Measurements from ENCODE around the gene GDPD5. TPM values are rescaled to one million over a fixed set of nuclear protein-coding genes. Genes with fewer than 3 reads are reported as not detected.
A peak's percentile ranks its signal among the peaks of the same experiment; 100 is the strongest.

The GDPD5 gene
- total and polyA plus RNA-seq, 11 donors: 2.0 to 12.5 (median 4.9) TPM

GRCh38 chr11:75441804-75442132, 84.0 kb downstream of the GDPD5 start:
- ATAC-seq (peak; percentile 30 to 82 (median 62)), DNase-seq (peak in 3 of 5 donors; percentile 47 to 65 (median 57))
- intact Hi-C loops (cut with DNase I): loop anchor here in 3 of 10 donors (10.0 kb wide), 1 partner anchor 47 kb away; the partner anchor contains the start of gene RPS3 (in 3 of the 3)

DNA sequence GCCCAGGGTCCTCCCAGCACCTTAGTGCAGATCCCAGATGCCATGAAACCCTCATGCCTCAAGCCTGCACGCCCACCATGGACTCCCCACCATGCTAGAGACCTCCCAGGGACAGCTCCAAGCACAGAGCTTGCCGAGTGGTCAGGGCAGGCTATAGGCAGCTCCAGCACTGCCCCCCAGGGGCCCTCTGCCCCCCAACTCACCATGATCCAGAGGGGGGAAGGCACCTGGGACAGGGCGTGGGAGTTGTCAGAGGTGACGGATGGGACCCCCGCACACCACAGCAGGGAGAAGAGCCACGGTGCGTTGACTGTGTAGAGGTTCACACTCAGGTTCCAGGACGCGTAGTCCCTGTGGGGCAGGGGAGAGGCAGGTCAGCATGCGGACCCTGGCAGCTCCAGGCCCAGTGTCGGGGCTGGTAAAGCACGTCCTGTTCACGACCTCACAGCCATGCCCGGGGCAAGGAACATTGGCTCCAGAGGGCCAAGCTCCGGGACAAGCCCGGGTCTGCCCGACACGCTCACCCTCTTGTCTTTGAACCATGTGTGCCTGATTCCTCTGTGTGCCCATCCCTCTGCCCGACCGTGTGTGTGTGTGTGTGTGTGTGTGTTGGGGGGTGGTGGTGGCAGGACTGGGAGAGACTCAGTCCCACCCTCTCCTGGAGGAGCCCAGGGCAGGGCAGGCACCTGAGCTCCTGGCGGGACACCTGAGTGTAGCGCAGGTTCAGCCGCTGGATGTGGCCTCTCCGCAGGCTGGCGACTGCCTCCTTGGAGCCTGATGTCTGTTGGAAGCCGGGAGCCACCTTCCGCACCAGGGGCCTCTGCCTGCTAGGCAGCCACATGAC, 84.6 kb downstream of the GDPD5 start:
- peak in 1 of 4 donors; percentile 4 for ATAC-seq
- Histone ChIP-seq H3K36me3 (peaks cover 0 to 2% (median 0%) of the 10 kb centered on the region in 9 donors), H3K27ac (no peak overlapping the region), H3K4me3 (no peak overlapping the region), H3K27me3 (no peaks in the 10 kb centered on the region), H3K4me1 (peaks cover 0 to 7% (median 0%) of the 10 kb centered on the region in 12 donors), H3K9me3 (no peaks in the 10 kb centered on the region)
- TF ChIP-seq POLR2A (IDR thresholded peaks at IDR 0.05): no peak
- TF ChIP-seq, protein P1, sequence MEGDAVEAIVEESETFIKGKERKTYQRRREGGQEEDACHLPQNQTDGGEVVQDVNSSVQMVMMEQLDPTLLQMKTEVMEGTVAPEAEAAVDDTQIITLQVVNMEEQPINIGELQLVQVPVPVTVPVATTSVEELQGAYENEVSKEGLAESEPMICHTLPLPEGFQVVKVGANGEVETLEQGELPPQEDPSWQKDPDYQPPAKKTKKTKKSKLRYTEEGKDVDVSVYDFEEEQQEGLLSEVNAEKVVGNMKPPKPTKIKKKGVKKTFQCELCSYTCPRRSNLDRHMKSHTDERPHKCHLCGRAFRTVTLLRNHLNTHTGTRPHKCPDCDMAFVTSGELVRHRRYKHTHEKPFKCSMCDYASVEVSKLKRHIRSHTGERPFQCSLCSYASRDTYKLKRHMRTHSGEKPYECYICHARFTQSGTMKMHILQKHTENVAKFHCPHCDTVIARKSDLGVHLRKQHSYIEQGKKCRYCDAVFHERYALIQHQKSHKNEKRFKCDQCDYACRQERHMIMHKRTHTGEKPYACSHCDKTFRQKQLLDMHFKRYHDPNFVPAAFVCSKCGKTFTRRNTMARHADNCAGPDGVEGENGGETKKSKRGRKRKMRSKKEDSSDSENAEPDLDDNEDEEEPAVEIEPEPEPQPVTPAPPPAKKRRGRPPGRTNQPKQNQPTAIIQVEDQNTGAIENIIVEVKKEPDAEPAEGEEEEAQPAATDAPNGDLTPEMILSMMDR (IDR thresholded peaks at IDR 0.05): no peak
- DNase-seq: peak in 2 of 5 donors; percentile 6 to 21
- WGBS, 4 donors: 83 to 92% (median 90%) methylated on average over 19 to 27 of the region's 27 CpGs
- intact Hi-C loops (cut with DNase I): loop anchor here in 3 of 10 donors (10.0 kb wide), 1 partner anchor 46 kb away; the partner anchor contains the start of gene RPS3 (in 3 of the 3)

More at GRCh38 chr11:75441804-75442132, 84.0 kb downstream of the GDPD5 start:
- Histone ChIP-seq H3K36me3 (peaks cover 0 to 2% (median 0%) of the 10 kb centered on the region in 9 donors), H3K4me3 (no peak overlapping the region), H3K4me1 (peaks cover 0 to 7% (median 0%) of the 10 kb centered on the region in 12 donors), H3K27me3 (no peaks in the 10 kb centered on the region), H3K9me3 (no peaks in the 10 kb centered on the region), H3K27ac (no peak overlapping the region)
- TF ChIP-seq, protein P1 (IDR thresholded peaks at IDR 0.05): no peak
- TF ChIP-seq POLR2A (IDR thresholded peaks at IDR 0.05): no peak
- 40 to 75% (median 51%) methylated on average over 7 of the region's 7 CpGs for WGBS, 4 donors

DNA sequence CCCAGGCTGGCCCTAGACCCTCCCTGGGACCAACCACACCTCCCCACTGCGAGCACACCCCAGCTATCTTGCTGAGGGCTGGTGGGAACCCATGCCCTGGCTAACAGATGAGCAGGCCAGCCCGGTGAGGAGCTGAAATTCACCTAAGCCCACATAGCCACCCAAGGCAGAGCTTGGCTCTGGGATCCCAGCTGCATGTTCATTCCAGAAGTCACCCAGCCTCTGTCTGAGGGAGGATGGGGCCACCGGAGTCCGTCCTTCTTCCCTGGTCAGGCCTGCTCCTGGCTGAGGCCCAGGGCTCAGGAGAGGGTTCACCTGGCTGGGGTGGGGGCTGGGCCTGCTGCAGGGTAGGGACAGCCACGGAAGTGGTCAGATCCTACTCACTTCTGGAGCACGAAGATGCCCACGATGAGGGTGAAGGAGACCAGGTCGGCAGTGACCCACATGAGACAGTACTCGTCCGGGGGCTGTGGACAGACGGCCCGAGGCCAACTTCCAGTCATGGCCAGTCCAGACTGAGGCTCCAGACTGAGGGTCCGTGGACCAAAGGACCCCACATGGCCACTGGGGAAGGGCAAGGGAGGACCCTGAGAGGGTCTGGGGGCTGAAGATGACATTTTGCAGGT, 86.1 kb downstream of the GDPD5 start:
- ATAC-seq (no peak), DNase-seq (peak in 2 of 5 donors; percentile 17 to 23)
- Histone ChIP-seq H3K4me1 (peaks cover 0 to 7% (median 0%) of the 10 kb centered on the region in 12 donors), H3K27ac (no peak overlapping the region), H3K27me3 (no peaks in the 10 kb centered on the region), H3K9me3 (no peaks in the 10 kb centered on the region), H3K4me3 (no peak overlapping the region), H3K36me3 (peaks cover 0 to 2% (median 0%) of the 10 kb centered on the region in 9 donors)
- 85 to 91% (median 86%) methylated on average over 13 of the region's 13 CpGs for WGBS, 4 donors
- intact Hi-C loops (cut with DNase I): loop anchor here in 3 of 10 donors (10.0 kb wide), 1 partner anchor 45 kb away; the partner anchor contains the start of gene RPS3 (in 3 of the 3)
- TF ChIP-seq POLR2A (IDR thresholded peaks at IDR 0.05): no peak
- TF ChIP-seq, protein P1 (IDR thresholded peaks at IDR 0.05): no peak

GRCh38 chr11:75439026-75439425, 86.7 kb downstream of the GDPD5 start:
- DNase-seq (peak in 2 of 5 donors; percentile 7 to 21), ATAC-seq (no peak)
- Histone ChIP-seq H3K27ac (no peak overlapping the region), H3K4me1 (peaks cover 0 to 7% (median 0%) of the 10 kb centered on the region in 12 donors), H3K27me3 (no peaks in the 10 kb centered on the region), H3K36me3 (peaks cover 0 to 2% (median 0%) of the 10 kb centered on the region in 9 donors), H3K9me3 (no peaks in the 10 kb centered on the region), H3K4me3 (no peak overlapping the region)
- intact Hi-C loops (cut with DNase I): no loop called here
- TF ChIP-seq POLR2A (IDR thresholded peaks at IDR 0.05): no peak
- TF ChIP-seq, protein P1 (IDR thresholded peaks at IDR 0.05): no peak
- WGBS, 4 donors: 74 to 80% (median 77%) methylated on average over 14 of the region's 14 CpGs
